GM21723 (cell line): Measurements from ENCODE around the gene PPFIA1.
"Not testable (repeated sequence)": the region's sequence is repeated elsewhere in the genome, so short reads cannot be mapped to it uniquely, and the experiment has no call there.

Experiments used
- ATAC-seq: cut with Tn5 transposase; IDR thresholded peaks from one replicate; pipeline ENCODE4 v1.9.1; 2021; ENCODE audit warnings: mild to moderate bottlenecking, moderate library complexity; ENCODE audit not compliant: unreplicated experiment

Gene PPFIA1

GRCh38 chr11:70323806-70324205, 53.3 kb downstream of the PPFIA1 start:
- ATAC-seq: no peak

- ATAC-seq: peak; percentile 86
Observed at GRCh38 chr11:70324376-70325115, 54.1 kb downstream of the PPFIA1 start.

GRCh38 chr11:70325824-70326223, 55.3 kb downstream of the PPFIA1 start:
- ATAC-seq: no peak

- ATAC-seq: no peak
Observed at GRCh38 chr11:70326365-70326811, 55.9 kb downstream of the PPFIA1 start.

GRCh38 chr11:70326833-70327232, 56.3 kb downstream of the PPFIA1 start:
- no peak for ATAC-seq

GRCh38 chr11:70327717-70328116, 57.2 kb downstream of the PPFIA1 start:
- ATAC-seq: no peak

- ATAC-seq: no peak
Observed at GRCh38 chr11:70328556-70328955, 58.1 kb downstream of the PPFIA1 start.

- not testable (repeated sequence) for ATAC-seq
Observed at GRCh38 chr11:70331320-70331843, 60.9 kb downstream of the PPFIA1 start.

- ATAC-seq: no peak
Observed at GRCh38 chr11:70331901-70332300, 61.4 kb downstream of the PPFIA1 start.

- ATAC-seq: no peak
Observed at GRCh38 chr11:70332567-70332966, 62.1 kb downstream of the PPFIA1 start.

- no peak for ATAC-seq
Observed at GRCh38 chr11:70333261-70333660, 62.8 kb downstream of the PPFIA1 start.

- no peak for ATAC-seq
Observed at GRCh38 chr11:70334351-70334995, 64.0 kb downstream of the PPFIA1 start.

- ATAC-seq: no peak
Observed at GRCh38 chr11:70335511-70335910, 65.0 kb downstream of the PPFIA1 start.

GRCh38 chr11:70338594-70338993, 68.1 kb downstream of the PPFIA1 start:
- no peak for ATAC-seq

- ATAC-seq: no peak
Observed at GRCh38 chr11:70339066-70339465, 68.6 kb downstream of the PPFIA1 start.

GRCh38 chr11:70341881-70342429, 71.5 kb downstream of the PPFIA1 start:
- no peak for ATAC-seq

- no peak for ATAC-seq
Observed at GRCh38 chr11:70343636-70344035, 73.1 kb downstream of the PPFIA1 start.

- ATAC-seq: no peak
Observed at GRCh38 chr11:70348191-70348590, 77.7 kb downstream of the PPFIA1 start.

GRCh38 chr11:70348608-70349007, 78.1 kb downstream of the PPFIA1 start:
- ATAC-seq: no peak

- ATAC-seq: no peak
Observed at GRCh38 chr11:70351646-70352045, 81.2 kb downstream of the PPFIA1 start.

GRCh38 chr11:70352100-70352499, 81.6 kb downstream of the PPFIA1 start:
- no peak for ATAC-seq

GRCh38 chr11:70352601-70353000, 82.1 kb downstream of the PPFIA1 start:
- ATAC-seq: no peak
